H1 (cell line): ENCODE results near the gene CD226. TPM values are rescaled to one million over a fixed set of nuclear protein-coding genes. Genes with fewer than 3 reads are reported as not detected.

Experiments
- BRCA1 ChIP-seq: IDR thresholded peaks from 2 replicates; pipeline ENCODE4 v1.6.1; 2012; ENCODE audit warnings: low read depth, low read length, improper control_type of control experiment
- EZH2 ChIP-seq: fragments of 200-600 bp; sonication (generic); IDR thresholded peaks from 2 replicates; pipeline ENCODE4 v1.7.1; 2012; ENCODE audit warnings: low read depth, mild to moderate bottlenecking, moderate library complexity, low read length, inconsistent platforms; ENCODE audit not compliant: severe bottlenecking
- JUN ChIP-seq: IDR thresholded peaks from 2 replicates; pipeline ENCODE4 v1.6.1; 2011; ENCODE audit warnings: low read depth, mild to moderate bottlenecking, improper control_type of control experiment, low read length
- RFX5 ChIP-seq: IDR thresholded peaks from 2 replicates; pipeline ENCODE4 v1.6.1; 2011; ENCODE audit warnings: low read depth, low read length, improper control_type of control experiment, borderline replicate concordance
- SRF ChIP-seq: IDR thresholded peaks from 2 replicates; pipeline ENCODE4 v1.6.1; 2011; ENCODE audit warnings: mild to moderate bottlenecking, low read depth, low read length, moderate library complexity
- polyA plus RNA-seq, 7 experiments: library from polyadenylated mRNA; depleted of rRNA in 3 of 7; stranded (reverse) in 5 of 7; unstranded in 2 of 7; fragments of >200 nt in 5 of 7; fragments of 200-250 nt in 2 of 7; gene quantifications; 1 replicate in 5 of 7; 2 replicates in 1 of 7; 4 replicates in 1 of 7; pipeline versions ENCODE4 v1.2.1 to v1.2.3, GENCODE V29; 2011 to 2013; ENCODE audit warnings: missing spikeins in 2 of 7, mixed read lengths in 2 of 7
- total RNA-seq: library from RNA; stranded (reverse); fragmentation: NEBNext Ultra II Directional; extraction: Animal tissue kit (Norgen Biotek cat#: 25700); gene quantifications from 2 replicates; pipeline ENCODE4 v1.2.1, GENCODE V29; 2021
- TF ChIP-seq, protein P1 (sequence below): IDR thresholded peaks from 2 replicates; pipeline ENCODE4 v1.6.1; 2011; ENCODE audit warnings: low read depth, mild to moderate bottlenecking, low read length; ENCODE audit not compliant: insufficient read depth

The CD226 gene
- total and polyA plus RNA-seq, 2 of the 8 experiments (the other 6 are each of a cell fraction or from before 2014, with no cell fraction given): not detected

- TF ChIP-seq RFX5: no peak
- no peak for TF ChIP-seq JUN
- TF ChIP-seq, protein P1, sequence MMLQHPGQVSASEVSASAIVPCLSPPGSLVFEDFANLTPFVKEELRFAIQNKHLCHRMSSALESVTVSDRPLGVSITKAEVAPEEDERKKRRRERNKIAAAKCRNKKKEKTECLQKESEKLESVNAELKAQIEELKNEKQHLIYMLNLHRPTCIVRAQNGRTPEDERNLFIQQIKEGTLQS: no peak
- TF ChIP-seq EZH2: no peak
- TF ChIP-seq BRCA1: no peak
- no peak for TF ChIP-seq SRF
These were observed 45.1 kb upstream of the CD226 start (continued) for GRCh38 chr18:69992776-69993175.
